ENCODE measurements around the gene SCGB1D4. TPM values are rescaled to one million over a fixed set of nuclear protein-coding genes. Genes with fewer than 3 reads are reported as not detected.

The SCGB1D4 gene
- total RNA-seq, 1 donor from 2014 or later, result not detected

GRCh38 chr11:62280452-62280851 lies 18.4 kb downstream of the SCGB1D4 start:
- intact Hi-C loops (cut with micrococcal nuclease), result no loop called here

GRCh38 chr11:62273789-62274275 lies 25.0 kb downstream of the SCGB1D4 start:
- intact Hi-C loops (cut with micrococcal nuclease), result no loop called here

- intact Hi-C loops (cut with micrococcal nuclease), result no loop called here
Observed at GRCh38 chr11:62273284-62273683, 25.6 kb downstream of the SCGB1D4 start.

- intact Hi-C loops (cut with micrococcal nuclease), result no loop called here
Observed at GRCh38 chr11:62269654-62270278, 29.1 kb downstream of the SCGB1D4 start, which contains the start of gene SCGB2A2. Gene SCGB2A2, plus strand, starts transcription at chr11:62270158. Its CDS starts 59 bp downstream, at chr11:62270217.

- intact Hi-C loops (cut with micrococcal nuclease), result no loop called here
Observed at GRCh38 chr11:62267576-62267975, 31.3 kb downstream of the SCGB1D4 start.

GRCh38 chr11:62267050-62267449 lies 31.8 kb downstream of the SCGB1D4 start:
- intact Hi-C loops (cut with micrococcal nuclease), result no loop called here

GRCh38 chr11:62266558-62266957 lies 32.3 kb downstream of the SCGB1D4 start:
- intact Hi-C loops (cut with micrococcal nuclease), result no loop called here

- intact Hi-C loops (cut with micrococcal nuclease), result no loop called here
Observed at GRCh38 chr11:62264004-62264403, 34.9 kb downstream of the SCGB1D4 start.

- intact Hi-C loops (cut with micrococcal nuclease), result no loop called here
Observed at GRCh38 chr11:62260261-62260953, 38.5 kb downstream of the SCGB1D4 start.

GRCh38 chr11:62256281-62256680 lies 42.6 kb downstream of the SCGB1D4 start:
- intact Hi-C loops (cut with micrococcal nuclease), result no loop called here

GRCh38 chr11:62253999-62254542 lies 44.8 kb downstream of the SCGB1D4 start:
- intact Hi-C loops (cut with micrococcal nuclease), result no loop called here

GRCh38 chr11:62251698-62252097 lies 47.2 kb downstream of the SCGB1D4 start:
- intact Hi-C loops (cut with micrococcal nuclease), result no loop called here

Other genes starting within 250 kb of the SCGB1D4 start
- gene INCENP, start 175.1 kb downstream of the SCGB1D4 start, total RNA-seq, result 155 and 163 TPM in 2 replicates
- gene SCGB1D1, start 108.9 kb downstream of the SCGB1D4 start, total RNA-seq, result not detected in 2 replicates
- gene SCGB2A1, start 90.4 kb downstream of the SCGB1D4 start, total RNA-seq, result not detected in 2 replicates
- gene SCGB1D2, start 56.8 kb downstream of the SCGB1D4 start, total RNA-seq, result not detected in 2 replicates
- gene SCGB2A2, start 28.9 kb downstream of the SCGB1D4 start, total RNA-seq, result not detected in 2 replicates
- gene ASRGL1, start 38.4 kb upstream of the SCGB1D4 start, total RNA-seq, result 10.8 and 11.3 TPM in 2 replicates
- gene SCGB1A1, start 120.0 kb upstream of the SCGB1D4 start, total RNA-seq, result not detected in 2 replicates
- 288 and 291 TPM in 2 replicates for gene AHNAK, start 247.7 kb upstream of the SCGB1D4 start, total RNA-seq

Data from T-helper 2 cell treated with Interferon-gamma antibody and Interleukin-4, amounts not matched to agents 100 ng/mL and 5 ng/mL, for 36 hours (primary cell).